Stimulated activated CD4-positive, alpha-beta T cell treated with anti-CD3 and anti-CD28 coated beads, TNF-alpha, amount 100 ng/mL, for 48 hours (primary cell): ENCODE data around the gene RUNX1.

Experiments used
- DNase-seq, 3 donors: peaks; one replicate each; pipeline ENCODE4 v3.0.0-alpha.2; 2020; ENCODE audit warnings: low read depth in 3 of 3

The RUNX1 gene

GRCh38 chr21:34881421-34881820 is 167.7 kb downstream of the RUNX1 start:
- no peak for DNase-seq

- no peak for DNase-seq
Observed at GRCh38 chr21:34880401-34880800, 168.7 kb downstream of the RUNX1 start.

- no peak for DNase-seq
Observed at GRCh38 chr21:34878940-34879339, 170.2 kb downstream of the RUNX1 start.

GRCh38 chr21:34878501-34878900 is 170.6 kb downstream of the RUNX1 start:
- no peak for DNase-seq

- DNase-seq = no peak
Observed at GRCh38 chr21:34877485-34878128, 171.5 kb downstream of the RUNX1 start.

GRCh38 chr21:34875830-34876229 is 173.3 kb downstream of the RUNX1 start:
- DNase-seq = no peak

GRCh38 chr21:34874684-34875513 is 174.2 kb downstream of the RUNX1 start:
- no peak for DNase-seq

- DNase-seq = no peak
Observed at GRCh38 chr21:34871026-34871908, 177.8 kb downstream of the RUNX1 start.

- DNase-seq = no peak
Observed at GRCh38 chr21:34870246-34870645, 178.9 kb downstream of the RUNX1 start.

- no peak for DNase-seq
Observed at GRCh38 chr21:34869545-34869944, 179.6 kb downstream of the RUNX1 start.

GRCh38 chr21:34867785-34868184 is 181.3 kb downstream of the RUNX1 start:
- no peak for DNase-seq

- DNase-seq = no peak
Observed at GRCh38 chr21:34865400-34866241, 183.5 kb downstream of the RUNX1 start.

- DNase-seq = no peak
Observed at GRCh38 chr21:34864370-34865149, 184.5 kb downstream of the RUNX1 start.

GRCh38 chr21:34862951-34863350 is 186.2 kb downstream of the RUNX1 start:
- no peak for DNase-seq

- DNase-seq = no peak
Observed at GRCh38 chr21:34861258-34861657, 187.8 kb downstream of the RUNX1 start.

- DNase-seq = no peak
Observed at GRCh38 chr21:34859976-34860653, 189.0 kb downstream of the RUNX1 start.

GRCh38 chr21:34858559-34858958 is 190.5 kb downstream of the RUNX1 start:
- no peak for DNase-seq

- no peak for DNase-seq
Observed at GRCh38 chr21:34857874-34858273, 191.2 kb downstream of the RUNX1 start.

- DNase-seq = no peak
Observed at GRCh38 chr21:34857122-34857713, 191.9 kb downstream of the RUNX1 start.

- DNase-seq = no peak
Observed at GRCh38 chr21:34852448-34852847, 196.7 kb downstream of the RUNX1 start.
